ENCODE results near the gene ZBTB8A.
"Not testable (repeated sequence)": the region's sequence is repeated elsewhere in the genome, so short reads cannot be mapped to it uniquely, and the experiment has no call there.

ZBTB8A gene

GRCh38 chr1:32536764-32537163 is 2.5 kb upstream of the ZBTB8A start:
- DNase-seq (ENCODE audit: low read depth in 2 of 2), result no peak

DNA sequence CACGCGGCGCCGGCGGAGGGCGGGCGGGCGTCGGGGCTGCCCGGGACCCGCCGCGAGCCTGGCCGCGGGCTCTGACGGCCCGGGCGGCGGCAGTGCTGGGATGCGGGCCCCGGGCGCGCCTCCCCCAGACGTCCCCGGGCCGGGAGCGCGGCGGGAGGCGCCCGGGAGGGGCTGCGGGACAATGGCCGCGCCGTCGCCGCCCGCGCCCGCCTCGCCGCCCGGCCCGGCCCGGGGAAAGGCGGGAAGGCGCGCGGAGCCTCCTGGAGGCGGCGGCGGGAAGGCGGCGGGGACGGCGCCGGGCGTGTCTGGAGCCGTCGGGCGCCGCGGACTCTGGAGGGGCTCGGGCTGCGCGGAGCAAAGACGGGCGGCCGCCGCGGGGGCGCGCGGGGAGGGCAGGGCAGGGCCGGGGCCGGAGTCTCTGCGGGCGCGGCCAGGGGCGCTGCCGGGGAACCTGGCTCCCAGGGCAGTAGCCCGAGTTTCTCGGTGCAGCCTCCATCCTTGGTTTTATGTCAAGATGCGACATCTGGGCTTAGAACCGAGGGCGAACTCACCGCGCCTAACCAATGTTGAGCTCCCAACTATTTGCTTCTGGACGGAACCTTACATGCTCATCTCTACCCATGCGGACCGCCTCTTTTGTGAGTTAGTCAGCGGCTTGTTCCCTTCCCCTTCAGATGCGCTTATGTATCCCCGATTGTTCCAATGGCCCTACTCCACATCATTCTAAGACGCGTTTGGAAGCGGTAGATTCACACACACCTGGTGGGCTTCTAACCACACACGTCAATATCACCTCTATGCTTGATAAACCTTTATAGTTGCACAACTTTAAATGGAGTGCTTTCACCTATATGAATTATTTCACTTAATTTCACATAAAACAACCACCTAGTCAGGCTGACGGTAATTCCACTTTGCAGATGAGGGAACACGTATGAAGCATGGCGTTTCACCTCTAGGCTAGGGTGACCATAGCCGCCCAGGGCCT is 651 bp downstream of the ZBTB8A start:
- DNase-seq (ENCODE audit: low read depth in 2 of 2), result peak in 1 of 2 donors; percentile 12

DNA sequence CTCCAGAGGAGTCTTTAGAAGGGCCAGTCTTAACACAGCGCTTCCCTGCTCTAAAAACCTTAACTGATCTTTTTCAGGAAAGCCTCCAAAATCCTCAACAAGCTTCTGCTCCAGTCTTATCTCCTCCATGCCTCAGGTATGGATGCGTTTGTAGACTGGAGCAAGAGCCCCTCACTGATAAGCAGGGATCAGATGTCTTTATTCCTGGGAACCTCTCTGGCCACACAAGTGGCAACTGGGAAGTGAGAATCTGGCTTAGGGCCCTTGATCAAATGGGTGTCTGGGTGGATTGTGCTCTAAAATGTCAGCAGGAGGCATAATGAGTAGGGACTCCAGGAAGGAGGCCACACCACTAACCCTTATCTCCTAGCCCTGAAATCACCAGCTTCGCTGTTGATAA is 1.4 kb downstream of the ZBTB8A start:
- no peak for DNase-seq (ENCODE audit: low read depth in 2 of 2)

GRCh38 chr1:32541064-32541566 is 1.9 kb downstream of the ZBTB8A start:
- DNase-seq (ENCODE audit: low read depth in 2 of 2), result no peak

DNA sequence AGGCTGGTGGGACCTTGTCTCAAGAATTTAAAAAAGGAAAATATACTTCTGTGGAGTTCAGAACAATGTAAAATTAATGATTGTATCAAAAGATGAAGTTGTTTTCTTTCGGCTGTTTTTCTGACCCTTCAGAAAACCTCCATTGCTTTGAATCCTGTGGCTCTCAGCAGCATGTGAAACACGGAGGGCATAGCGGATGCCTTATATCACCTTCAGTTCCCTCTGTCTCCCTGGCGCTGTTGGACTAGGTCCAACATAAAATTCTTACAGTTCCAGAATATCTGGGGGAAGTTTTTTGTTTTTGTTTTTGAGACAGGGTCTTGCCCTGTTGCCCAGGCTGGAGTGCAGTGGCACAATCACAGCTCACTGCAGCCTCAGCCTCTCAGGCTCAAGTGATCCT is 7.4 kb downstream of the ZBTB8A start:
- no peak for DNase-seq (ENCODE audit: low read depth in 2 of 2)

GRCh38 chr1:32549616-32550015 is 10.4 kb downstream of the ZBTB8A start:
- DNase-seq (ENCODE audit: low read depth in 2 of 2), result no peak

- DNase-seq (ENCODE audit: low read depth in 2 of 2), result no peak
These were observed 15.1 kb downstream of the ZBTB8A start for GRCh38 chr1:32554288-32554687.

GRCh38 chr1:32557035-32557434 is 17.8 kb downstream of the ZBTB8A start:
- not testable (repeated sequence) for DNase-seq (ENCODE audit: low read depth in 2 of 2)

DNA sequence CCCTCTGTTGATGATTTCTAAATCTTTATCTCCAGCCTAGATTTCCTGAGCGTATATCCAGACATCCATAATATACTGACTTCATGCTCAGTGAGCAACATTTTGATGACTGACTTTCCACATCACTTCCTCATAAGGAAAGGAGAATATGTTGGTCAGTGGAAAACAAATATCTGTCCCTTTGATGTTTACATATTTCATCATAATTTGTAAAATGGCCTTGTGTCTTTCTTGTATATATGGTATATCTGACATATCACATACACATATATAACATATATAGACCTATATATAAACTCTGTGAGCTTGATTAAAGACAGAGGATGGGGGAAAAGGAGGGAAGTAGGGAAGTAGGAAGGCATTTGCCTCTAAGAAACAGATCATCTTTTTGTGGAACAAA is 18.6 kb downstream of the ZBTB8A start:
- DNase-seq (ENCODE audit: low read depth in 2 of 2), result no peak

DNA sequence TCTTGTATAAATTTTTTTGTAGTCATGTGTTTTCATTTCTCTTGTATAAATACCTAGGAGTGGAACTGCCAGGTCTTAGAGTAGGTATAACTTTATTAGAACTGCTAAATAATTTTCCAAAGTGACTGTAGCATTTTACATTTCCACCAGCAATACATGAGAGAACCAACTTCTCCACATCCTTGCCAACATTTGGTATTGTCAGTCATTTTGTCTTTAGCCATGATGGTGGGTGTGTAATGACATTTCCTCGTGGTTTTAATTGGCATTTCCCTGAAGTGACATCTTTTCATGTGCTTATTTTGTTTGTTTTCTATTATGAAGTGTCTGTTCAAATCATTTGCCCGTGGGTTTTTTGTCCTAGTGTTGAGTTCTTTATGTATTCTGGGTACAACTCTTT is 29.7 kb downstream of the ZBTB8A start:
- no peak for DNase-seq (ENCODE audit: low read depth in 2 of 2)

GRCh38 chr1:32580348-32581017 is 41.3 kb downstream of the ZBTB8A start:
- DNase-seq (ENCODE audit: low read depth in 2 of 2), result no peak

GRCh38 chr1:32592943-32593342 is 53.7 kb downstream of the ZBTB8A start:
- DNase-seq (ENCODE audit: low read depth in 2 of 2), result no peak

DNA sequence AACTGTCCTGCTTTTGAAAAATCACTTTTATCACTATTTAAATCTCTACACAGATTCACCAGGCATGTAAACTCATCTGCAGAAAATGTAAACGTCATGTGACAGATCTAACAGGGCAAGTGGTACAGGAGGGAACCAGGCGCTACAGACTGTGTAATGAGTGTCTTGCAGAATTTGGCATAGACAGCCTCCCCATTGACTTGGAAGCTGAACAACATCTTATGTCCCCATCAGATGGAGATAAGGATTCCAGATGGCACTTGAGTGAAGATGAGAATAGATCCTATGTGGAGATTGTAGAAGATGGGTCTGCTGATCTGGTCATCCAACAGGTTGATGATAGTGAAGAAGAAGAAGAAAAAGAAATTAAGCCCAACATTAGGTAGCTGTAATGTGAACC is 60.8 kb downstream of the ZBTB8A start:
- DNase-seq (ENCODE audit: low read depth in 2 of 2), result no peak

GRCh38 chr1:32605711-32606424 is 66.6 kb downstream of the ZBTB8A start:
- no peak for DNase-seq (ENCODE audit: low read depth in 2 of 2)

DNA sequence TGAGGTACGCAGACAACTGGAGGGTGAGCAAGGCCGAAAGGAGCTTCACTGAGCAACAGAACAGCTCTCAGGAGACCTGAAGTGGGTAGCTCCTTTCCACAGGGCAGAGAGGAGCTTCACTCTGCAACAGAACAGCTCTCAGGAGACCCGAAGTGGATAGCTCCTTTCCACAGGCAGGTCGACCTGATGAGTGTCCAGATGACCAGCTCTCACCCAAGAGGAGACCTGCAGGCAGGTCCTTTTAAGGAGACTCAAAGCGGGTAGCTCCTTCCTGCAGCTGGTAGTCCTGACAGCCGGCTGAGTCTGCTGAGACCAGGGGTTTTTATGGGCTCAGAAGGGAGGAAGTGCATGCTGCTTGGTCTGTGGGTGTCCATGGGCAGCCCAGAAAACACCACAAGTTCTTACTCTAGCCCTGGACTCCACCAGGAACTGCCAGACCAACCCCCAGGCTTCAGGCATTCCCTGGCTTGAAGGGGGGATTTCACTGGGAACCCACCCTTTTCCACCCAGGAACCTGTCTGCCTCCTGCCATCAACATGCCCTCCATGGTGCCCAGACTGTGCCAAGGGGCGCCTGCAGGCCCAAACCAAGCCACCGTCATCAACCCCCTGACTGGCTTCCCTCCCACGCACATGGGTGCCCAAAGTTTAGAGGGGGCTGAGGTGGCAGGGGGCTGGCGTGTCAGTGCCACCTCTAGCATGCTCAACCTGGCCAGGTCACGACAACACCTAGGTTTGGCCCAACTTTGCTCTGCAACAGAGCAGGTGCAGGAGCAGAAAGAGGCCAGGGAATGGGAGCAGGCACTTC is 67.5 kb downstream of the ZBTB8A start:
- no peak for DNase-seq (ENCODE audit: low read depth in 2 of 2)

DNA sequence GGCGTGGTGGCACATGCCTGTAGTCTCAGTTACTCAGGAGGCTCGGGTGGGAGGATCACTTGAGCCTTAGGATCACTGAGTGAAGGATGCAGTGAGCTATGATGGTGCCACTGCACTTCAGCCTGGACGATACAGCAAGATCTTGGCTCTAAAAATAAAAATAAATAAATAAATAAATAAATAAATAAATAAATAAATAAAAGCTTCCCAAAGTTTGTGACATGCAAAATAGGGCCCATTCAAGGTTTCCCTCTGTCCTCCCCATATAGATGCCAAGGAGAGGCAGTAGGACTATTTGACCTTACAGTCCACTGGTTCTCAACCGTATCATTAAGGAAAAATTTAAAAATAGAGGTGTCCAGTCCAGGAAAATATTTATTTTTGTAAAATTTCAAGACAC is 70.0 kb downstream of the ZBTB8A start:
- no peak for DNase-seq (ENCODE audit: low read depth in 2 of 2)

- no peak for DNase-seq (ENCODE audit: low read depth in 2 of 2)
These were observed 72.6 kb downstream of the ZBTB8A start for GRCh38 chr1:32611859-32612188.

GRCh38 chr1:32612189-32612881 is 73.1 kb downstream of the ZBTB8A start:
- peak in 1 of 2 donors; percentile 34 for DNase-seq (ENCODE audit: low read depth in 2 of 2)

- DNase-seq (ENCODE audit: low read depth in 2 of 2), result no peak
These were observed 74.2 kb downstream of the ZBTB8A start for GRCh38 chr1:32613472-32613871.

DNA sequence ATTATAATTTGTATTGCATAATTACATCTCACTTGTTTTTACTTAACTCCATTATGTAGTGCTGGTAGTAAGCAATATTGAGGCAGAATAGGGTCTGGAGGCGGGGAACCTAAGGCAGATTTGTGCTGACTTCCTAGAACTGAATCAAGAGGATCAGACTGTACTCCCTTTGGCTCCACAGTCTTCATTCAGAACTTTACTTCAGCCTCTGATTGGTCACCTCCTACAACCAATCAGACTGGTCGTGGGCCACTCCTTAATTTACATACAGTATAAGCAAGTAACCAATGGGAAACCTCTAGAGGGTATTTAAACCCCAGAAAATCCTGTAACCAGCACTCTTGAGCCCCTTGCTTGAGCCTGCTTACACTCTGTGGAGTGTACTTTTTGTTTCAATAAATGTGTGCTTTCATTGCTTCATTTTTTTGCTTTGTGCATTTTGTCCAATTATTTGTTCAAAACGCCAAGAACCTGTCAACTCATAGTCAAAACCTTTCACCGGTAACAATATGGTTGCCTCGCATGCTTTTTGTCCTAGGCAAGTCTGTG is 79.5 kb downstream of the ZBTB8A start:
- DNase-seq (ENCODE audit: low read depth in 2 of 2), result no peak
